Measurements from ENCODE around the gene PBXIP1.

The PBXIP1 gene

DNA sequence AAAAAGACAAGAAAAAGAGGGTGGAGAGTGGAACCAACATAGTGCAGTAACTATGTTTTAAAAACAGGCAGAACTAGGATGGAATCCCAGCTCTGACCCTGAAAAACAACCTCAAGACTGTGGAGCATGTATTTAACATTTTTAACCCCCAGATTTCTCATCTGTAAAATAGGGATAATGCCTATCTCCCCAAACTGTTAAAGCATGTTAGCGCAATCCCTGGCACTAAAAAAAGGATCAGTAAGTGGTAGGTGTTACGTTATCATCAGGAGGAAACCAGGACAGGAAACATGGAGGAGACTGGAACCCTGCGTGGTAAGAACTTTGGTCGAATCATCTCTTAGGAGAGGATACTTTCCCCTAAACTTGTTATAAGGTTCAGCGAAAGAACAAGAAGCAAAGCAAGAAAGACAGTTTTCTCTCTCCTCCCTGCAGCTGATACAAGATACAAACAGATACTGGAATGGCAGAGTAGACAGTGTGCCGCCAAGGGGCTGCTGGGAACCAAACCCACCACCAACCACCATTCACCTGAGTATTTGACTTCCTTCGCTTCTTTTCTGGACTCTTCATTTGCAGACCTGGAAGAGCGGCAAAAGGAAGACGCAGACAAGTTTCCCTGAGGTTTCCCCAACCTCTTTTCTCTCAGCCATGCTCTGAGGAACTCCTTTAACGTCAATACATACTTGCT, 4.7 kb upstream of the PBXIP1 start:
- H4K20me1 ChIP-seq (ENCODE audit: insufficient read depth, low read length) = peaks cover 7% of the 10 kb centered on the region; the same call in 1 of the 2 replicates

DNA sequence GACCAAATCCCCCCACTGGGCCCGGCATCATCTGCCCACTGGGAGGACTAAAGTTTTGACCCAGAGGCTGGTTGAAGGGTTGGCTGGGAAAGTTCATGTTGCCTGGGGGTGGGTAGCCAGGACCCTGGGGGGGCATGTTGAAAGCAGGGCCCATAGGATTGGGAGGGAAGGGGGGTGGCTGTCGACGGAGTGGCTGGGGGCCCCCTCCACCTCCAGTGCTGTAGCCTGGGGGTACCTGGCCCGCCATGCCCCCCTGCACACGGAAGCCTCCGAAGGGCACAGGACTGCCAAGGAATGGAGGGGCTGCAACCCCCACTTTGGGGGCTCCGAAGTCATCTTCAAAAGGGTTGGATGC, 3.5 kb upstream of the PBXIP1 start:
- no peak overlapping the region for H3K27ac ChIP-seq (ENCODE audit: low read length)
- H3K9ac ChIP-seq (ENCODE audit: low read length) = no peak overlapping the region
- H3K27me3 ChIP-seq (ENCODE audit: low read depth, low read length) = no peaks in the 10 kb centered on the region
- peaks cover 15% of the 10 kb centered on the region for H3K36me3 ChIP-seq (replicated peaks; ENCODE audit: low read depth, low read length)
- no peaks in the 10 kb centered on the region for H3K9me3 ChIP-seq (ENCODE audit: insufficient read depth, low read length)
- no peak overlapping the region for H2AFZ ChIP-seq (ENCODE audit: low read depth, low read length)
- peaks cover 31% of the 10 kb centered on the region for H3K79me2 ChIP-seq (ENCODE audit: low read length)
- peaks cover 7% of the 10 kb centered on the region; the same call in 1 of the 2 replicates for H4K20me1 ChIP-seq (ENCODE audit: insufficient read depth, low read length)
- no peak overlapping the region for H3K4me2 ChIP-seq (ENCODE audit: low read length)
- H3K4me3 ChIP-seq (ENCODE audit: low read length) = no peak overlapping the region
- TF ChIP-seq, protein P1, sequence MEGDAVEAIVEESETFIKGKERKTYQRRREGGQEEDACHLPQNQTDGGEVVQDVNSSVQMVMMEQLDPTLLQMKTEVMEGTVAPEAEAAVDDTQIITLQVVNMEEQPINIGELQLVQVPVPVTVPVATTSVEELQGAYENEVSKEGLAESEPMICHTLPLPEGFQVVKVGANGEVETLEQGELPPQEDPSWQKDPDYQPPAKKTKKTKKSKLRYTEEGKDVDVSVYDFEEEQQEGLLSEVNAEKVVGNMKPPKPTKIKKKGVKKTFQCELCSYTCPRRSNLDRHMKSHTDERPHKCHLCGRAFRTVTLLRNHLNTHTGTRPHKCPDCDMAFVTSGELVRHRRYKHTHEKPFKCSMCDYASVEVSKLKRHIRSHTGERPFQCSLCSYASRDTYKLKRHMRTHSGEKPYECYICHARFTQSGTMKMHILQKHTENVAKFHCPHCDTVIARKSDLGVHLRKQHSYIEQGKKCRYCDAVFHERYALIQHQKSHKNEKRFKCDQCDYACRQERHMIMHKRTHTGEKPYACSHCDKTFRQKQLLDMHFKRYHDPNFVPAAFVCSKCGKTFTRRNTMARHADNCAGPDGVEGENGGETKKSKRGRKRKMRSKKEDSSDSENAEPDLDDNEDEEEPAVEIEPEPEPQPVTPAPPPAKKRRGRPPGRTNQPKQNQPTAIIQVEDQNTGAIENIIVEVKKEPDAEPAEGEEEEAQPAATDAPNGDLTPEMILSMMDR (IDR thresholded peaks at IDR 0.05; ENCODE audit: low read depth, low read length) = no peak
- TF ChIP-seq EZH2phosphoT487 (IDR thresholded peaks at IDR 0.05; ENCODE audit: low read depth) = no peak
- peaks cover 40% of the 10 kb centered on the region for H3K4me1 ChIP-seq (ENCODE audit: low read length)

More for the DNA sequence above, 4.7 kb upstream of the PBXIP1 start:
- Histone ChIP-seq H3K9ac (ENCODE audit: low read length) (peak overlapping the region; percentile 96), H2AFZ (ENCODE audit: low read depth, low read length) (no peak overlapping the region), H3K4me2 (ENCODE audit: low read length) (peak overlapping the region; percentile 95), H3K79me2 (ENCODE audit: low read length) (peaks cover 31% of the 10 kb centered on the region), H3K9me3 (ENCODE audit: insufficient read depth, low read length) (no peaks in the 10 kb centered on the region), H3K4me1 (ENCODE audit: low read length) (peaks cover 32% of the 10 kb centered on the region), H3K4me3 (ENCODE audit: low read length) (peak overlapping the region; percentile 92), H3K27ac (ENCODE audit: low read length) (peak overlapping the region; percentile 73), H3K27me3 (ENCODE audit: low read depth, low read length) (no peaks in the 10 kb centered on the region), H3K36me3 (replicated peaks; ENCODE audit: low read depth, low read length) (peaks cover 20% of the 10 kb centered on the region)
- no peak for TF ChIP-seq EZH2phosphoT487 (IDR thresholded peaks at IDR 0.05; ENCODE audit: low read depth)
- TF ChIP-seq, protein P1 (IDR thresholded peaks at IDR 0.05; ENCODE audit: low read depth, low read length) = no peak

DNA sequence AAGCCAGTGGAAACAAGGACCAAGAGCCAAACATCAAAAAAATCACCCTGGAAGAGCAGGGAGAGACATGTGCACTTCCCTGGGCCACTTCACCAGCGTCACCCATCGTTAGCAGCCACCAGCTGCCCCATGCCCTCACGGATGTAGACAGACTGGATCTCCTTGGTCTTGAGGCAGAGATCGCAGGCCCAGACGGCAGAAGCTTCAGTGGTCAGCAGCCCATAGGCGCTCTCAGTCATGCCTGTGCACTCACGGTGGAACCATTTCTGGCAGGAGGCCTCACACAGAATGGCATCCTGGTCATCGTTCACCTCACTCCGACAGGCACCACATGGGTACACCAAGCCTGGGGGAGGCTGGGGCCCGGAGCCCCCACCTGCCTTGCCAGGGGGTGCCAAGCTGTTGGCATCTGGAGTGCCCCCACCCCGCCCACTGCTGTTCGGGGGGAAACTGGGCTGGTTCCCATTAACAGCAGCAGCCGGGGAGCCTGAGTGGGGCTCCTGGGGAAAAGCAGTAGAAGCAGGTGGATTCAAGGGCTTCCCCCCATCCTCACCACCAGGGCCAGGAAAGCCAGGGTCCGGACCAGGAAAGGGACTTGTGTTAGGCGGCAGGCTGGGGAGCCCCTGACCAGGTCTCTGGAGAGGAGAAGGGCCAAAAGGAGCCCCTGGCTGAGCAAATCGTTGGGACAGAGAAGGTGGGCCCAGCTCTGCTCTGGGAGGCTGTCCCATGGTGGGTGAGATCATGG, 3.0 kb upstream of the PBXIP1 start:
- H3K9ac ChIP-seq (ENCODE audit: low read length) = no peak overlapping the region
- H2AFZ ChIP-seq (ENCODE audit: low read depth, low read length) = no peak overlapping the region
- no peak for TF ChIP-seq EZH2phosphoT487 (IDR thresholded peaks at IDR 0.05; ENCODE audit: low read depth)
- TF ChIP-seq, protein P1 (IDR thresholded peaks at IDR 0.05; ENCODE audit: low read depth, low read length) = no peak
- H3K4me3 ChIP-seq (ENCODE audit: low read length) = no peak overlapping the region
- H3K4me2 ChIP-seq (ENCODE audit: low read length) = no peak overlapping the region
- peaks cover 15% of the 10 kb centered on the region for H3K36me3 ChIP-seq (replicated peaks; ENCODE audit: low read depth, low read length)
- no peaks in the 10 kb centered on the region for H3K9me3 ChIP-seq (ENCODE audit: insufficient read depth, low read length)
- peaks cover 7% of the 10 kb centered on the region; the same call in 1 of the 2 replicates for H4K20me1 ChIP-seq (ENCODE audit: insufficient read depth, low read length)
- H3K27me3 ChIP-seq (ENCODE audit: low read depth, low read length) = no peaks in the 10 kb centered on the region
- peaks cover 40% of the 10 kb centered on the region for H3K4me1 ChIP-seq (ENCODE audit: low read length)
- peaks cover 31% of the 10 kb centered on the region for H3K79me2 ChIP-seq (ENCODE audit: low read length)
- H3K27ac ChIP-seq (ENCODE audit: low read length) = no peak overlapping the region

DNA sequence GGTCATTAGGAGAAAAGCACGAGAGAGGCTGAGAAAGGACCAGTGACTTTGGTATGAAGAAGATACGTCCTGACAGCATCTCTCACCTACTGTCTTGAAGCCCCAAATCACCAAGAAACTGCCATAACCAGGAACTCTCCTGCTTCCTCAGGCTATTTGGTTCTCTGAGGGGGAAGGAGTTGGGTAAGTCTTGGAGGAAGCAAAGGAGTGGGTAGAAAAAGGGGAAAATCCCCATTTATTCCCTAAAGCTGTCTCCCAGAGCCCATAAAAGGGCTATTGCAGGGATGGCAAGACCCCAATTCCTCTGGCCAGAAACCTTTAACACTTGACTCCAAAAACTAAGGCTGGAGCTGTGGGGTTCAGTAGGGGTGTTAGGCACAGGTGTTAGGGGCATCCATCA, 2.1 kb upstream of the PBXIP1 start:
- TF ChIP-seq EZH2phosphoT487 (IDR thresholded peaks at IDR 0.05; ENCODE audit: low read depth) = no peak
- TF ChIP-seq, protein P1 (IDR thresholded peaks at IDR 0.05; ENCODE audit: low read depth, low read length) = no peak
- Histone ChIP-seq H3K4me3 (ENCODE audit: low read length) (no peak overlapping the region), H2AFZ (ENCODE audit: low read depth, low read length) (no peak overlapping the region), H3K4me1 (ENCODE audit: low read length) (peaks cover 39% of the 10 kb centered on the region), H4K20me1 (ENCODE audit: insufficient read depth, low read length) (peaks cover 7% of the 10 kb centered on the region; the same call in 1 of the 2 replicates), H3K36me3 (replicated peaks; ENCODE audit: low read depth, low read length) (peaks cover 11% of the 10 kb centered on the region), H3K27ac (ENCODE audit: low read length) (peak overlapping the region; percentile 21), H3K79me2 (ENCODE audit: low read length) (peaks cover 29% of the 10 kb centered on the region), H3K4me2 (ENCODE audit: low read length) (no peak overlapping the region), H3K9me3 (ENCODE audit: insufficient read depth, low read length) (no peaks in the 10 kb centered on the region), H3K27me3 (ENCODE audit: low read depth, low read length) (no peaks in the 10 kb centered on the region), H3K9ac (ENCODE audit: low read length) (no peak overlapping the region)

All from OCI-LY3 (cell line).